BJ (cell line): ENCODE measurements around the gene CCDC192. TPM values are rescaled to one million over a fixed set of nuclear protein-coding genes. Genes with fewer than 3 reads are reported as not detected.

Experiments used
- CTCF ChIA-PET: fragments of 350-600 bp; formaldehyde crosslinking; extraction: SDS; loops from one replicate; lab custom pipeline; 2021; ENCODE audit warnings: antibody characterized with exemption, inconsistent platforms; lab: Yijun Ruan, JAX
- POLR2A ChIA-PET: fragments of 300-600 bp; sonication (Branson Sonifier 250); formaldehyde crosslinking; extraction: SDS; loops from one replicate; lab custom pipeline; 2021; ENCODE audit warnings: antibody characterized with exemption; lab: Charles Lee
- DNase-seq: peaks from one replicate; pipeline ENCODE4 v3.0.0-alpha.2; 2011; ENCODE audit warnings: low read depth
- H3K27me3 ChIP-seq: 2 replicates; pipeline ENCODE4 v1.6.0; 2011; ENCODE audit warnings: low read length; ENCODE audit not compliant: control insufficient read depth, insufficient read depth
- H3K36me3 ChIP-seq: 2 replicates; pipeline ENCODE4 v1.5.1; 2011; ENCODE audit warnings: low read length; ENCODE audit not compliant: control insufficient read depth, insufficient read depth
- H3K4me3 ChIP-seq: 2 replicates; pipeline ENCODE4 v1.5.1; 2011; ENCODE audit warnings: low read depth, mild to moderate bottlenecking, control low read depth, low read length
- polyA plus RNA-seq: library from polyadenylated mRNA; depleted of rRNA; stranded (reverse); fragments of >200 nt; gene quantifications from 2 replicates; pipeline ENCODE4 v1.2.3, GENCODE V29; 2011
- TF ChIP-seq, protein P1 (sequence below): IDR thresholded peaks from 2 replicates; pipeline ENCODE4 v1.5.1; 2011; ENCODE audit warnings: low read depth, mild to moderate bottlenecking, control low read depth, inconsistent platforms, low read length, moderate library complexity; ENCODE audit not compliant: insufficient read depth

CCDC192 gene
- polyA plus RNA-seq, 1 experiment: not detected

- no peak for DNase-seq
- H3K27me3 ChIP-seq: no peaks in the 10 kb centered on the region; the same call in 1 of the 2 replicates
- no peak overlapping the region for H3K4me3 ChIP-seq
- ChIA-PET CTCF (interaction anchor here (1.1 kb wide), 1 partner anchor 16 kb away, joined by 3 read pairs; no protein-coding TSS in a partner anchor), POLR2A (no interaction called here)
- no peaks in the 10 kb centered on the region for H3K36me3 ChIP-seq
- TF ChIP-seq, protein P1, sequence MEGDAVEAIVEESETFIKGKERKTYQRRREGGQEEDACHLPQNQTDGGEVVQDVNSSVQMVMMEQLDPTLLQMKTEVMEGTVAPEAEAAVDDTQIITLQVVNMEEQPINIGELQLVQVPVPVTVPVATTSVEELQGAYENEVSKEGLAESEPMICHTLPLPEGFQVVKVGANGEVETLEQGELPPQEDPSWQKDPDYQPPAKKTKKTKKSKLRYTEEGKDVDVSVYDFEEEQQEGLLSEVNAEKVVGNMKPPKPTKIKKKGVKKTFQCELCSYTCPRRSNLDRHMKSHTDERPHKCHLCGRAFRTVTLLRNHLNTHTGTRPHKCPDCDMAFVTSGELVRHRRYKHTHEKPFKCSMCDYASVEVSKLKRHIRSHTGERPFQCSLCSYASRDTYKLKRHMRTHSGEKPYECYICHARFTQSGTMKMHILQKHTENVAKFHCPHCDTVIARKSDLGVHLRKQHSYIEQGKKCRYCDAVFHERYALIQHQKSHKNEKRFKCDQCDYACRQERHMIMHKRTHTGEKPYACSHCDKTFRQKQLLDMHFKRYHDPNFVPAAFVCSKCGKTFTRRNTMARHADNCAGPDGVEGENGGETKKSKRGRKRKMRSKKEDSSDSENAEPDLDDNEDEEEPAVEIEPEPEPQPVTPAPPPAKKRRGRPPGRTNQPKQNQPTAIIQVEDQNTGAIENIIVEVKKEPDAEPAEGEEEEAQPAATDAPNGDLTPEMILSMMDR: no peak
Observed at GRCh38 chr5:127793052-127793451, 89.9 kb downstream of the CCDC192 start.

DNA sequence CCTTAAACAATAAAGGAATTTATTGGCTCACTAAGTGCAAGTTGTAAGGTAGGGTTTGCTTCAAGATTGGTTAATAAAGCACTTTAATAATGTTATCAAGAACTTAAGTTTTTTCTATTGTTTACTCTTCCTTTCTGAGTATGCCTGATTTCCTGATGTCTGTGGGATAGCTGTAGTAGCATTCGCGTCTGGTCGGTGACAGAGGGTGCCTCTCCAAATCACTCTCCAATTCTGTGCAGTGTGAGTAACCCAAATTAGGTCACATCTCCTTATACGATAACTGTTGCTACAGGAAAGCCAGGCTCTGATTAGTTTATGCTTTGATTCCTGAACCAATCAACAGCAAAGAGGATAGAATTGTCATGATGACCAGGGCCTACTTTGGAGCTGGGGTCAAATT, 90.7 kb downstream of the CCDC192 start:
- Histone ChIP-seq H3K36me3 (no peaks in the 10 kb centered on the region), H3K27me3 (no peaks in the 10 kb centered on the region; the same call in 1 of the 2 replicates), H3K4me3 (no peak overlapping the region)
- CTCF ChIA-PET: interaction anchor here (1.1 kb wide), 1 partner anchor 14 kb away, joined by 3 read pairs; no protein-coding TSS in a partner anchor
- DNase-seq: no peak
- TF ChIP-seq, protein P1: no peak
- POLR2A ChIA-PET: no interaction called here

GRCh38 chr5:127796211-127796610, 93.0 kb downstream of the CCDC192 start:
- TF ChIP-seq, protein P1: no peak
- no peak for DNase-seq
- ChIA-PET POLR2A (no interaction called here), CTCF (no interaction called here)
- Histone ChIP-seq H3K36me3 (no peaks in the 10 kb centered on the region), H3K4me3 (no peak overlapping the region), H3K27me3 (no peaks in the 10 kb centered on the region)

- no peak overlapping the region for H3K4me3 ChIP-seq
- DNase-seq: no peak
- TF ChIP-seq, protein P1: no peak
- POLR2A ChIA-PET: no interaction called here
- CTCF ChIA-PET: no interaction called here
- H3K36me3 ChIP-seq: no peaks in the 10 kb centered on the region
- H3K27me3 ChIP-seq: no peaks in the 10 kb centered on the region
Observed at GRCh38 chr5:127799293-127799905, 96.2 kb downstream of the CCDC192 start.

- no peak overlapping the region for H3K4me3 ChIP-seq
- no peaks in the 10 kb centered on the region for H3K27me3 ChIP-seq
- H3K36me3 ChIP-seq: no peaks in the 10 kb centered on the region
- no peak for DNase-seq
- TF ChIP-seq, protein P1: no peak
- ChIA-PET CTCF (interaction anchor here (1.2 kb wide), 1 partner anchor 8 kb away, joined by 3 read pairs; no protein-coding TSS in a partner anchor), POLR2A (no interaction called here)
Observed at GRCh38 chr5:127801751-127802476, 98.7 kb downstream of the CCDC192 start.
